H9 (cell line): Measurements from ENCODE around the gene RAD51C. TPM values are rescaled to one million over a fixed set of nuclear protein-coding genes. Genes with fewer than 3 reads are reported as not detected.

Experiments
- DNase-seq: peaks from one replicate; pipeline ENCODE4 v3.0.0-alpha.2; 2017
- H2AFZ ChIP-seq: one replicate; pipeline ENCODE4 v1.6.1; 2013; ENCODE audit warnings: mild to moderate bottlenecking, low read length, control low read depth, moderate library complexity
- H2AK5ac ChIP-seq: 2 replicates; pipeline ENCODE4 v1.6.1; 2013; ENCODE audit warnings: low read length, control low read depth, mixed read lengths; ENCODE audit not compliant: insufficient read length
- H2BK120ac ChIP-seq: one replicate; pipeline ENCODE4 v1.6.1; 2013; ENCODE audit warnings: low read depth, mild to moderate bottlenecking, low read length, control low read depth, inconsistent platforms; ENCODE audit not compliant: poor library complexity, severe bottlenecking
- H2BK12ac ChIP-seq: 2 replicates; pipeline ENCODE4 v1.6.1; 2013; ENCODE audit warnings: low read length, control low read depth, mixed read lengths, low read depth; ENCODE audit not compliant: insufficient read length
- H2BK15ac ChIP-seq: 2 replicates; pipeline ENCODE4 v1.6.1; 2013; ENCODE audit warnings: low read depth, low read length, control low read depth
- H2BK20ac ChIP-seq: one replicate; pipeline ENCODE4 v1.6.1; 2013; ENCODE audit warnings: low read depth, mild to moderate bottlenecking, low read length, control low read depth, inconsistent platforms; ENCODE audit not compliant: poor library complexity, severe bottlenecking
- H2BK5ac ChIP-seq: 2 replicates; pipeline ENCODE4 v1.6.1; 2013; ENCODE audit warnings: low read length, control low read depth, mixed read lengths; ENCODE audit not compliant: insufficient read length
- H3K14ac ChIP-seq: 2 replicates; pipeline ENCODE4 v1.6.1; 2013; ENCODE audit warnings: low read length, control low read depth; ENCODE audit not compliant: insufficient read depth
- H3K18ac ChIP-seq: 2 replicates; pipeline ENCODE4 v1.6.1; 2013; ENCODE audit warnings: low read depth, mild to moderate bottlenecking, mixed read lengths, low read length, control low read depth; ENCODE audit not compliant: insufficient read length
- H3K23ac ChIP-seq: 2 replicates; pipeline ENCODE4 v1.6.1; 2013; ENCODE audit warnings: low read length, control low read depth, mixed read lengths, low read depth; ENCODE audit not compliant: insufficient read length
- H3K23me2 ChIP-seq: 2 replicates; pipeline ENCODE4 v1.6.1; 2013; ENCODE audit warnings: low read depth, mild to moderate bottlenecking, mixed read lengths, low read length, control low read depth; ENCODE audit not compliant: insufficient read length, poor library complexity, severe bottlenecking
- H3K27ac ChIP-seq: 2 replicates; pipeline ENCODE4 v1.5.1; 2013; ENCODE audit warnings: low read length, control low read depth, mixed read lengths, low read depth; ENCODE audit not compliant: insufficient read length
- H3K27me3 ChIP-seq: 2 replicates; pipeline ENCODE4 v1.6.1; 2013; ENCODE audit warnings: low read length, control low read depth, inconsistent platforms; ENCODE audit not compliant: insufficient read depth
- H3K4ac ChIP-seq: 2 replicates; pipeline ENCODE4 v1.6.1; 2013; ENCODE audit warnings: low read depth, mild to moderate bottlenecking, control low read depth, inconsistent platforms, low read length, moderate library complexity
- H3K4me1 ChIP-seq: 2 replicates; pipeline ENCODE4 v1.6.1; 2013; ENCODE audit warnings: low read length, control low read depth, inconsistent platforms; ENCODE audit not compliant: insufficient read depth
- H3K4me2 ChIP-seq: 2 replicates; pipeline ENCODE4 v1.6.1; 2013; ENCODE audit warnings: low read length, control low read depth, mixed read lengths; ENCODE audit not compliant: insufficient read length, insufficient read depth
- H3K56ac ChIP-seq: 2 replicates; pipeline ENCODE4 v1.6.1; 2013; ENCODE audit warnings: low read depth, mild to moderate bottlenecking, mixed read lengths, low read length, control low read depth; ENCODE audit not compliant: insufficient read length
- H3K79me1 ChIP-seq: 2 replicates; pipeline ENCODE4 v1.6.1; 2013; ENCODE audit warnings: low read depth, mild to moderate bottlenecking, moderate library complexity, low read length, control low read depth, inconsistent platforms; ENCODE audit not compliant: insufficient read depth, poor library complexity, severe bottlenecking
- H3K79me2 ChIP-seq: 2 replicates; pipeline ENCODE4 v1.6.1; 2013; ENCODE audit warnings: low read length, control low read depth, inconsistent platforms; ENCODE audit not compliant: insufficient read depth
- H3K9ac ChIP-seq: 2 replicates; pipeline ENCODE4 v1.6.1; 2013; ENCODE audit warnings: low read length, control low read depth, mixed read lengths; ENCODE audit not compliant: insufficient read length; ENCODE audit errors: extremely low read depth
- H3K9me3 ChIP-seq: one replicate; pipeline ENCODE4 v1.6.1; 2013; ENCODE audit warnings: low read depth, low read length, inconsistent platforms; ENCODE audit not compliant: control insufficient read depth
- H3T11ph ChIP-seq: one replicate; pipeline ENCODE4 v1.6.1; 2013; ENCODE audit warnings: mild to moderate bottlenecking, low read length, control low read depth, inconsistent platforms
- H4K20me1 ChIP-seq: one replicate; pipeline ENCODE4 v1.6.1; 2013; ENCODE audit not compliant: control insufficient read depth, insufficient read length, insufficient read depth
- H4K5ac ChIP-seq: 2 replicates; pipeline ENCODE4 v1.6.1; 2013; ENCODE audit warnings: low read depth, mild to moderate bottlenecking, mixed read lengths, low read length, control low read depth; ENCODE audit not compliant: insufficient read length
- H4K8ac ChIP-seq: replicated peaks from 2 replicates; pipeline ENCODE4 v1.6.1; 2013; ENCODE audit warnings: low read length, control low read depth, mixed read lengths, low read depth; ENCODE audit not compliant: insufficient read length
- H4K91ac ChIP-seq: 2 replicates; pipeline ENCODE4 v1.6.1; 2013; ENCODE audit warnings: low read depth, mild to moderate bottlenecking, moderate library complexity, mixed read lengths, low read length, control low read depth; ENCODE audit not compliant: insufficient read length
- H3K27ac Mint-ChIP-seq, 3 experiments: 2 replicates in 2 of 3; 3 replicates in 1 of 3; pipeline ENCODE4 v1.8.0; 2020 to 2021; ENCODE audit warnings: mixed read lengths in 3 of 3, mild to moderate bottlenecking in 1 of 3, moderate library complexity in 1 of 3
- H3K27me3 Mint-ChIP-seq: 2 replicates; pipeline ENCODE4 v1.8.0; 2021; ENCODE audit warnings: low read depth, mild to moderate bottlenecking, moderate library complexity, mixed read lengths
- H3K36me3 Mint-ChIP-seq, 3 experiments: 2 replicates in 2 of 3; 3 replicates in 1 of 3; pipeline ENCODE4 v1.8.0; 2020 to 2021; ENCODE audit warnings: low read depth in 3 of 3, mixed read lengths in 3 of 3; ENCODE audit not compliant: insufficient read depth in 1 of 3
- H3K4me1 Mint-ChIP-seq, 2 experiments: 2 replicates each; pipeline ENCODE4 v1.8.0; 2020; ENCODE audit warnings: mixed read lengths in 2 of 2
- H3K4me3 Mint-ChIP-seq, 2 experiments: 2 replicates in 1 of 2; 3 replicates in 1 of 2; pipeline ENCODE4 v1.8.0; 2020 to 2021; ENCODE audit warnings: mild to moderate bottlenecking in 2 of 2, mixed read lengths in 2 of 2, moderate library complexity in 1 of 2
- H3K9me3 Mint-ChIP-seq, 2 experiments: 2 replicates in 1 of 2; 3 replicates in 1 of 2; pipeline ENCODE4 v1.8.0; 2020; ENCODE audit warnings: mild to moderate bottlenecking in 2 of 2, mixed read lengths in 2 of 2, moderate library complexity in 1 of 2
- WGBS: extraction: QIAGEN DNeasy Blood & Tissue Kit; methylation state at CpG from one replicate; pipeline ENCODE4 v1.1.7; 2013; ENCODE audit warnings: missing lambda C conversion rate, low lambda C conversion rate, mixed read lengths; ENCODE audit not compliant: insufficient read length; ENCODE audit errors: extremely low coverage; 5-methylcytosine and 5-hydroxymethylcytosine counted together
- total RNA-seq: library from RNA; stranded (reverse); gene quantifications from 2 replicates; pipeline ENCODE4 v1.2.1, GENCODE V29; 2021
- TF ChIP-seq, protein P1 (sequence below): fragments of 200-600 bp; sonication (generic); conservative IDR thresholded peaks from 3 replicates; pipeline ENCODE4 v1.8.0; 2021; ENCODE audit warnings: antibody characterized with exemption, mild to moderate bottlenecking

RAD51C gene
- total RNA-seq, 1 experiment from 2014 or later = 11.3 TPM

DNA sequence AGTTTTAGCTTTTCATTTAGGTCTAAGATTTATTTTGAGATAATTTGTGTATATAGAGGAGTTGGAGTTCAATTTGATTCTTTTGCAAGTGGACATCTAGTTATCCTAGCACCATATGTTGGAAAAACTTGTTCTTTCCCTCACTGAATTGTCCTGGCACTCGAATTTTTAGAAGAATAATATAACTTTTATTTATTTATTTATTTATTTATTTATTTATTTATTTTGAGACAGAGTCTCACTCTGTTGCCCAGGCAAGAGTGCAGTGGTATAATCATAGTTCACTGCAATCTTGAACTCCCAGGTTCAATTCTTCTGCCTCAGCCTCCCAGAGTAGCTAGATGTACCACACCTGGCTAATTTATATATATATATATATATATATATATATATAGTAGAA lies 92.7 kb downstream of the RAD51C start:
- Histone ChIP-seq H3K23me2 (no peaks in the 10 kb centered on the region), H3K14ac (no peak overlapping the region), H3K9me3 (no peaks in the 10 kb centered on the region), H2AK5ac (no peak overlapping the region), H3T11ph (no peak overlapping the region), H2BK5ac (no peak overlapping the region), H3K27ac (no peak overlapping the region), H2BK120ac (no peak overlapping the region), H4K5ac (no peak overlapping the region), H3K4ac (no peak overlapping the region), H4K20me1 (no peaks in the 10 kb centered on the region), H3K56ac (no peak overlapping the region), H2BK15ac (no peak overlapping the region), H3K27me3 (no peaks in the 10 kb centered on the region), H3K79me1 (no peaks in the 10 kb centered on the region), H2BK12ac (no peak overlapping the region), H3K23ac (no peak overlapping the region), H4K91ac (no peak overlapping the region), H2BK20ac (no peak overlapping the region), H2AFZ (no peak overlapping the region), H3K9ac (no peak overlapping the region), H3K79me2 (no peaks in the 10 kb centered on the region), H3K4me1 (no peaks in the 10 kb centered on the region), H4K8ac (no peak overlapping the region), H3K4me2 (no peak overlapping the region), H3K18ac (no peak overlapping the region)
- no peak overlapping the region for H3K27ac Mint-ChIP-seq
- H3K4me1 Mint-ChIP-seq = no peaks in the 10 kb centered on the region
- TF ChIP-seq, protein P1, sequence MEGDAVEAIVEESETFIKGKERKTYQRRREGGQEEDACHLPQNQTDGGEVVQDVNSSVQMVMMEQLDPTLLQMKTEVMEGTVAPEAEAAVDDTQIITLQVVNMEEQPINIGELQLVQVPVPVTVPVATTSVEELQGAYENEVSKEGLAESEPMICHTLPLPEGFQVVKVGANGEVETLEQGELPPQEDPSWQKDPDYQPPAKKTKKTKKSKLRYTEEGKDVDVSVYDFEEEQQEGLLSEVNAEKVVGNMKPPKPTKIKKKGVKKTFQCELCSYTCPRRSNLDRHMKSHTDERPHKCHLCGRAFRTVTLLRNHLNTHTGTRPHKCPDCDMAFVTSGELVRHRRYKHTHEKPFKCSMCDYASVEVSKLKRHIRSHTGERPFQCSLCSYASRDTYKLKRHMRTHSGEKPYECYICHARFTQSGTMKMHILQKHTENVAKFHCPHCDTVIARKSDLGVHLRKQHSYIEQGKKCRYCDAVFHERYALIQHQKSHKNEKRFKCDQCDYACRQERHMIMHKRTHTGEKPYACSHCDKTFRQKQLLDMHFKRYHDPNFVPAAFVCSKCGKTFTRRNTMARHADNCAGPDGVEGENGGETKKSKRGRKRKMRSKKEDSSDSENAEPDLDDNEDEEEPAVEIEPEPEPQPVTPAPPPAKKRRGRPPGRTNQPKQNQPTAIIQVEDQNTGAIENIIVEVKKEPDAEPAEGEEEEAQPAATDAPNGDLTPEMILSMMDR = no peak
- no peak for DNase-seq
- H3K27me3 Mint-ChIP-seq = no peaks in the 10 kb centered on the region
- no CpG with 5 or more reads among the region's 1 CpG for whole genome bisulfite sequencing
- no peak overlapping the region for H3K4me3 Mint-ChIP-seq
- no peaks in the 10 kb centered on the region for H3K9me3 Mint-ChIP-seq
- no peaks in the 10 kb centered on the region for H3K36me3 Mint-ChIP-seq

Other genes starting within 250 kb of the RAD51C start
- gene HSF5, start 204.2 kb upstream of the RAD51C start, total RNA-seq = not detected in 2 replicates
- gene MTMR4, start 178.0 kb upstream of the RAD51C start, total RNA-seq = 20.7 and 31.2 TPM in 2 replicates
- 0.31 and 0.55 TPM in 2 replicates for gene TEX14, start 557 bp upstream of the RAD51C start, total RNA-seq
- gene PPM1E, start 63.3 kb downstream of the RAD51C start, total RNA-seq = 7.1 and 7.3 TPM in 2 replicates